ENCODE data around the gene MIER3.

- TF ChIP-seq CBX5 (CRISPR knock-in tag; IDR thresholded peaks at IDR 0.05; ENCODE audit: borderline replicate concordance) (no peak), ZNF83 (CRISPR knock-in tag; IDR thresholded peaks at IDR 0.05; ENCODE audit: borderline replicate concordance) (no peak), TAF1 (CRISPR knock-in tag; IDR thresholded peaks at IDR 0.05) (no peak)
- TF ChIP-seq, protein P1, sequence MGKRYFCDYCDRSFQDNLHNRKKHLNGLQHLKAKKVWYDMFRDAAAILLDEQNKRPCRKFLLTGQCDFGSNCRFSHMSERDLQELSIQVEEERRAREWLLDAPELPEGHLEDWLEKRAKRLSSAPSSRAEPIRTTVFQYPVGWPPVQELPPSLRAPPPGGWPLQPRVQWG (CRISPR knock-in tag; IDR thresholded peaks at IDR 0.05; ENCODE audit: borderline replicate concordance, low read depth), result no peak
- TF ChIP-seq, protein P2, sequence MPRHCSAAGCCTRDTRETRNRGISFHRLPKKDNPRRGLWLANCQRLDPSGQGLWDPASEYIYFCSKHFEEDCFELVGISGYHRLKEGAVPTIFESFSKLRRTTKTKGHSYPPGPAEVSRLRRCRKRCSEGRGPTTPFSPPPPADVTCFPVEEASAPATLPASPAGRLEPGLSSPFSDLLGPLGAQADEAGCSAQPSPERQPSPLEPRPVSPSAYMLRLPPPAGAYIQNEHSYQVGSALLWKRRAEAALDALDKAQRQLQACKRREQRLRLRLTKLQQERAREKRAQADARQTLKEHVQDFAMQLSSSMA (CRISPR knock-in tag; IDR thresholded peaks at IDR 0.05), result no peak
Observed at GRCh38 chr5:56977822-56978221, 25.9 kb upstream of the MIER3 start.
